ENCODE data around the gene CRYGN.

CRYGN gene, protein sequence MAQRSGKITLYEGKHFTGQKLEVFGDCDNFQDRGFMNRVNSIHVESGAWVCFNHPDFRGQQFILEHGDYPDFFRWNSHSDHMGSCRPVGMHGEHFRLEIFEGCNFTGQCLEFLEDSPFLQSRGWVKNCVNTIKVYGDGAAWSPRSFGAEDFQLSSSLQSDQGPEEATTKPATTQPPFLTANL

GRCh38 chr7:151439855-151440798, at the start of gene CRYGN:
TSS of gene CRYGN (minus strand) at chr7:151440141. CDS start at chr7:151439917, 224 bp downstream.
- peak; percentile 72 for DNase-seq

- no peak for DNase-seq
These were observed 49.6 kb upstream of the CRYGN start for GRCh38 chr7:151489498-151489897.

DNA sequence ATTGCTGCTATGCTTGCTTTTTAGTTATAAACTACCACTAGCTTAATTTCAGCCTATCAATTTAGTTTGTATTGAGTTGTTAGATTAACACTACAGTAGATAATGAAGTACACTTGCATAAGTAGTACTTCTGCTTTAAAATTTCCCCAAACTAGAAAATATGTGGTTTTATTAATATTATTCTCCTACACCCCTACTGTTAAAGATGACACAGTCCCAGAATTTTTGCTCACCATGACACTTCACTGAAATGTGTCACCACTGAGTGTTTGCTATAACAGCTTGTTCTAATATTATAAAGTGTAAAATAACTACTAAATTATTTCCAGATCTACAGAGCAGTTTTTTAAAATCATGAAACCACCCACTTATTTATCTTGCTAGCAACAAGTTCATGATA, 48.2 kb upstream of the CRYGN start:
- DNase-seq: no peak

GRCh38 chr7:151487228-151487627, 47.3 kb upstream of the CRYGN start:
- DNase-seq: no peak

GRCh38 chr7:151486074-151486473, 46.1 kb upstream of the CRYGN start:
- DNase-seq: no peak

GRCh38 chr7:151484971-151485707, 45.2 kb upstream of the CRYGN start:
- DNase-seq: no peak

- DNase-seq: no peak
These were observed 43.7 kb upstream of the CRYGN start for GRCh38 chr7:151483711-151483983.

DNA sequence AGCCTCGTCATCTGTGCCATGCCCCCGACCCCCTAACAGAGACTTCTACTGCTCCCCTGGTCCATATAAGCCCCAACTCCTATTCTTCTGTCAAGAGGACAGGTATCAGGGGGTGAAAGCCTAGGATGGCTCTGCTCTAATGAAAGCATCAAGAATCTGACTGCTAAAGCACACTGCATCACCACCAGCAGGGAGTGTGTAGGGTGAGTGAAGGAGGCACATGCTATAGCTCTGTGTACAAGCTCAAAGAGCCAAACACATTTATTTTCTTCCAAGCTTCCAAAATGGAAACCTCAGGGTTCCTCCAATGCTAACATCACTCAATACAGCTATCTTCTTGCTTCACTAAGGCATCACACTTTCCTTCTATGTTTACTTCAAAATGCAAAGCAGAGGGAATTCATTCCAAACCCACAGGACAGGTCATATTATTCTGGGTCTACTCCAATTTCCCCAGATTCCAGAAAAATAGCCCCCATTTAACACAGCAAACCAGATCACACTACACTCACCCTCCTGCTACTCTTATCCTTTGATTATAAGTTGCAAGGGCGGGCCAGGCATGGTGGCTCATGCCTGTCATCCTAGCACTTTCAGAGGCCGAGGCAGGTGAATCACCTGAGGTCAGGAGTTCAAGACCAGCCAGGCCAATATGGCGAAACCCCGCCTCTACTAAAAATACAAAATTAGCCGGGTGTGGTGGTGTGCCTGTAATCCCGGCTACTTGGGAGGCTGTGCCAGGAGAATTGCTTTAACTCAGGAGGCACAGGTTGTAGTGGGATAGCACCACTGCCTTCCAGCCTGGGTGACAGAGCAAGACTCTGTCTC, 43.2 kb upstream of the CRYGN start:
- DNase-seq: no peak

GRCh38 chr7:151481650-151482505, 41.9 kb upstream of the CRYGN start:
- no peak for DNase-seq

DNA sequence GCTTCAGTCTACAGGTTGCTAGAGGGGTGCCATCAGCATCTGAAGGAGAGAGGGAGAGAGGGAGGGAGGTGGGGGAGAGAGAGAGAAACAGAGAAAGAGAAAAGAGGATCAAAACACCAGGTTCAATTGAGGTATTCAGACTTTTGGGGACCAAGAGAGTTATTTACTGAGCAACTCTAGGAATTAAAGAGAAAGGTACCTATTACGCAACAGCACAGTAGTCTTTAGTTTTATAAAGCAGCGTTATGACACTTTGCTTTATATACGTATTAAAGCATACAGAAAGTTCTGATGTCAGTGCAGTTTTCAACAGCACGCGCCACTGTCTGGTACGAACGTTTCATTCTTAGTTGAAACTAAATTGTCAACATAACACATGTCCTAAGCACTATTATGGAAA, 37.9 kb upstream of the CRYGN start:
- DNase-seq: no peak

GRCh38 chr7:151472644-151473380, 32.9 kb upstream of the CRYGN start:
- no peak for DNase-seq

- DNase-seq: no peak
These were observed 30.8 kb upstream of the CRYGN start for GRCh38 chr7:151470711-151471110.

GRCh38 chr7:151469281-151469680, 29.3 kb upstream of the CRYGN start:
- DNase-seq: no peak

DNA sequence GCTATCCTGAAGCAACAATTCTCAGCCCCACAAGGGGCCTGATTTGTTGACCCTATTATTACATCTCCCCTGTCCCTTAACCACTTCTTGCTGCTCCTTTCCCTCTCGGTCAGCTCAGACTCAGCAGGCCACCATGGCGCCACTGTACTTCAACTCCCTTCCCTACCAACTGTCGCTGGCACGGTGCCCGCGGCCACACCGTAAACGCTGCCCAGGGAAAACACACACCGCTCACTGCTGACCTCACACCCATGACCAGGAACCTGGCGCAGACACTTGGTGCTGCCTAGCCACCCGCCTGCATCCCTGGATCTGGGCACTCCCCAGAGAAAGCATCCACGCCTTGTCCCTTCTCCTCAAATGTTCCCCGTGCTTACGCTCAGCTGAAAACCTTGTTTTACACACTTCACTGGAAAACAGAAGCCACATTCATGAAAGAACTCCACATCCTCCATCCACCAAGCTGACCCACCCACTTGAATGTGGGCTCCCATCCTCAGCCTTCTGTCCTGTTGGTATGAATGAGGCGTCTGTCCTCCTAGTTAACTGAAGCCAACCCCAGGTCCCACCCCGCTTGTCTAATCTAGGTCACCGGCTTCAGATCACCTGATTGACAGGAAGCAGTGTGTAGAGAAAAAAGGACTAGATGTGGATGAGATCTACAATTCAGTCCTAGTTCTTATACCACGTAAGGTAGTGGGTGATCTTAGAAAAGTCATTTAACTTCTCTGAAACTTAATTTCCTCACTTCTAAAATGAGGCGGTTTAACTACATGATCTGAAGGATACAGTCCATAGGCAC, 28.5 kb upstream of the CRYGN start:
- DNase-seq: no peak

GRCh38 chr7:151465169-151465568, 25.2 kb upstream of the CRYGN start:
- DNase-seq: no peak

DNA sequence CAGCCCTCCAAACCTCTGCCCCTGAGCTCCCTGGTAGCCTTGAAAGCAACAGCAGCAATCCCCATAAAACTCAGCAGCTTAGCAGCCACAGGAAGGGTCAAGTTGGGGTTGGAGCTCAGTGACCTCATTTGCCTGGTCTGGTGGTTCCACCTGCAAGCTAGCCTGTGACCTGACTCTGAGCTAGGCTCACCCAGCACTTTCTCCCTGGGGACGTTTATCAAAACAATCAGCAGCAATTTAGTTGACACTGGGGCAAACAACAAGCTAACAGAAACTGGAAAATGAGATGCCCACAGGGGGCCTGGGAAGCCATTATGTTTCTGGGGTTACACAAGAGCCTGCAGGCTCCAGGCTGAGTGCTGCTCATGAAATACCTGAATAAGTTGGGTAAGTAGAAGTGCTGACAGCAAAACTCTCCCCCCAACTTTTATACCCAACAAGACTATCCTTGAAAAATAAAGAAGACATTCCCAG, 22.4 kb upstream of the CRYGN start:
- DNase-seq: no peak

DNA sequence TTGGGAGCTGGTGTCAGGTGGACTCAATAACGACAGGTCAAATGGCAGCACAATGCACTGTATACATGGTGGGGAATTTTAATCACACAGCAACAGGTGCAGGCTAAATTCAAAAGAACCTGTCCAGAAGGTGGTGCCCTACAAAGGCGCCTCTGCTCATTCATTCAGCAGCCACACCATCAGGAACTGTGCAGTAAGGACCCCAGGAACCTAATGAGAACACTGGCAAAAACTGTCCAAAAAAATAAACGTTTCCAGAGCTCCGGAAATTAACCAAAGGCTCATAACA, 21.9 kb upstream of the CRYGN start:
- DNase-seq: no peak

GRCh38 chr7:151461096-151461941, 21.4 kb upstream of the CRYGN start:
- no peak for DNase-seq

GRCh38 chr7:151460474-151460855, 20.5 kb upstream of the CRYGN start:
- no peak for DNase-seq
